Measurements from ENCODE around the gene BAZ2A.

The BAZ2A gene

GRCh38 chr12:56591961-56592360 lies 38.2 kb downstream of the BAZ2A start:
- peaks cover 24 to 42% (median 41%) of the 10 kb centered on the region in 3 donors for H3K36me3 ChIP-seq
- peaks cover 0 to 13% (median 4%) of the 10 kb centered on the region in 4 donors for H3K4me1 ChIP-seq
- no peaks in the 10 kb centered on the region for H3K27me3 ChIP-seq
- H3K4me3 ChIP-seq: no peak overlapping the region
- H3K9me3 ChIP-seq: no peaks in the 10 kb centered on the region
- DNase-seq: no peak
- TF ChIP-seq CTCF (IDR thresholded peaks at IDR 0.05): no peak
- intact Hi-C loops (cut with DNase I; ENCODE audit: low total_unique reads): loop anchor here (5.0 kb wide), 1 partner anchor 40 kb away; the partner anchor contains the start of gene BAZ2A
- H3K27ac ChIP-seq: no peak overlapping the region

- no peak for DNase-seq
- Histone ChIP-seq H3K27ac (no peak overlapping the region), H3K9me3 (no peaks in the 10 kb centered on the region), H3K4me1 (peaks cover 0 to 13% (median 4%) of the 10 kb centered on the region in 4 donors), H3K4me3 (no peak overlapping the region), H3K27me3 (no peaks in the 10 kb centered on the region), H3K36me3 (peaks cover 24 to 42% (median 35%) of the 10 kb centered on the region in 3 donors)
- intact Hi-C loops (cut with DNase I; ENCODE audit: low total_unique reads): loop anchor here (5.0 kb wide), 1 partner anchor 41 kb away; the partner anchor contains the start of gene BAZ2A
- no peak for TF ChIP-seq CTCF (IDR thresholded peaks at IDR 0.05)
Observed at GRCh38 chr12:56591126-56591525, 39.0 kb downstream of the BAZ2A start.

- Histone ChIP-seq H3K27ac (no peak overlapping the region), H3K4me1 (peaks cover 0 to 13% (median 4%) of the 10 kb centered on the region in 4 donors), H3K36me3 (peaks cover 24 to 48% (median 40%) of the 10 kb centered on the region in 3 donors), H3K27me3 (no peaks in the 10 kb centered on the region), H3K4me3 (no peak overlapping the region), H3K9me3 (no peaks in the 10 kb centered on the region)
- no peak for DNase-seq
- TF ChIP-seq CTCF (IDR thresholded peaks at IDR 0.05): no peak
- intact Hi-C loops (cut with DNase I; ENCODE audit: low total_unique reads): loop anchor here (5.0 kb wide), 1 partner anchor 42 kb away; the partner anchor contains the start of gene BAZ2A
Observed at GRCh38 chr12:56590237-56590830, 39.8 kb downstream of the BAZ2A start.

GRCh38 chr12:56589783-56590182 lies 40.3 kb downstream of the BAZ2A start:
- H3K9me3 ChIP-seq: no peaks in the 10 kb centered on the region
- no peaks in the 10 kb centered on the region for H3K27me3 ChIP-seq
- no peak overlapping the region for H3K4me3 ChIP-seq
- intact Hi-C loops (cut with DNase I; ENCODE audit: low total_unique reads): loop anchor here (5.0 kb wide), 1 partner anchor 43 kb away; the partner anchor contains the start of gene BAZ2A
- H3K36me3 ChIP-seq: peaks cover 24 to 51% (median 41%) of the 10 kb centered on the region in 3 donors
- no peak overlapping the region for H3K27ac ChIP-seq
- DNase-seq: no peak
- H3K4me1 ChIP-seq: peaks cover 0 to 13% (median 4%) of the 10 kb centered on the region in 4 donors
- no peak for TF ChIP-seq CTCF (IDR thresholded peaks at IDR 0.05)

- H3K36me3 ChIP-seq: peaks cover 30 to 83% (median 74%) of the 10 kb centered on the region in 3 donors
- no peaks in the 10 kb centered on the region for H3K27me3 ChIP-seq
- H3K4me1 ChIP-seq: no peaks in the 10 kb centered on the region
- H3K27ac ChIP-seq: no peak overlapping the region
- no peak for TF ChIP-seq CTCF (IDR thresholded peaks at IDR 0.05)
- no peaks in the 10 kb centered on the region for H3K9me3 ChIP-seq
- intact Hi-C loops (cut with DNase I; ENCODE audit: low total_unique reads): no loop called here
- H3K4me3 ChIP-seq: no peak overlapping the region
- DNase-seq: no peak
Observed at GRCh38 chr12:56585098-56585497, 45.0 kb downstream of the BAZ2A start.
